HCT116 (cell line): ENCODE data around the gene ICA1. TPM values are rescaled to one million over a fixed set of nuclear protein-coding genes. Genes with fewer than 3 reads are reported as not detected.

Experiments
- ATAC-seq: fragments of 200-7000 bp; cut with Tn5 transposase; 2 replicates; pipeline ENCODE4 v1.9.1; 2020; ENCODE audit warnings: mild to moderate bottlenecking, moderate library complexity
- BruUV-seq: library from RNA; stranded (reverse); fragments of 400-500 nt; replicated peaks from 2 replicates; lab custom pipeline; 2021; lab: Mats Ljungman, UMichigan
- CTCF ChIA-PET: fragments of 300-600 bp; sonication (Branson Sonifier 250); formaldehyde crosslinking; loops from one replicate; lab custom pipeline; 2021; ENCODE audit warnings: antibody characterized with exemption; lab: Charles Lee
- POLR2A ChIA-PET: fragments of 300-600, 350-600 bp; sonication (Branson Sonifier 250); formaldehyde crosslinking; loops from one replicate; lab custom pipeline; 2021; ENCODE audit warnings: antibody characterized with exemption; lab: Charles Lee
- RAD21 ChIA-PET, 2 experiments: fragments of 300-600 bp; sonication (Branson Sonifier 250); formaldehyde crosslinking; loops; one replicate each; lab custom pipeline; 2023; ENCODE audit warnings: low total read pairs in 2 of 2; ENCODE audit not compliant: uncharacterized antibody in 2 of 2, unreplicated experiment in 2 of 2, low non-redundant PET in 1 of 2; lab: Charles Lee
- DNase-seq: peaks from one replicate; pipeline ENCODE4 v3.0.0-alpha.2; 2010; ENCODE audit warnings: low read depth, low spot score
- H2AFZ ChIP-seq: fragments of 200-600 bp; shearing (Covaris generic), sonication (generic); 2 replicates; pipeline ENCODE4 v1.6.1; 2017; ENCODE audit warnings: low read depth, mixed run types, mixed read lengths, antibody characterized with exemption, low read length; ENCODE audit not compliant: poor library complexity, severe bottlenecking
- H3K27ac ChIP-seq: 2 replicates; pipeline ENCODE4 v1.5.1; 2012; ENCODE audit warnings: low read depth, low read length
- H3K27me3 ChIP-seq: fragments of 200-600 bp; sonication (generic); 2 replicates; pipeline ENCODE4 v1.6.1; 2016; ENCODE audit warnings: mixed run types, low read length, mixed read lengths; ENCODE audit not compliant: insufficient read depth
- H3K36me3 ChIP-seq, 2 experiments: fragments of 200-500 bp in 1 of 2; fragments of 200-600 bp in 1 of 2; sonication (Bioruptor generic) in 1 of 2; sonication (generic) in 1 of 2; 2 replicates each; pipeline versions ENCODE4 v1.5.1 to v1.6.1; 2014 to 2016; ENCODE audit warnings: low read length in 2 of 2, inconsistent platforms in 1 of 2, mixed read lengths in 1 of 2, mixed run types in 1 of 2; ENCODE audit not compliant: insufficient read depth in 2 of 2, control insufficient read depth in 1 of 2
- H3K4me1 ChIP-seq, 2 experiments: fragments of 200-600 bp in 1 of 2; sonication (generic) in 1 of 2; 2 replicates each; pipeline versions ENCODE4 v1.5.1 to v1.6.1; 2012 to 2017; ENCODE audit warnings: low read length in 2 of 2, inconsistent platforms in 1 of 2, mild to moderate bottlenecking in 1 of 2, mixed read lengths in 1 of 2, mixed run types in 1 of 2, moderate library complexity in 1 of 2; ENCODE audit not compliant: insufficient read depth in 2 of 2, control insufficient read depth in 1 of 2
- H3K4me2 ChIP-seq: fragments of 200-600 bp; sonication (generic); 2 replicates; pipeline ENCODE4 v1.6.1; 2017; ENCODE audit warnings: mixed run types, low read length, mixed read lengths
- H3K4me3 ChIP-seq, 2 experiments: fragments of 200-600 bp in 1 of 2; sonication (generic) in 1 of 2; replicated peaks in 1 of 2; 2 replicates each; pipeline ENCODE4 v1.5.1; 2011 to 2016; ENCODE audit warnings: low read length in 2 of 2, control low read depth in 1 of 2, low read depth in 1 of 2, mild to moderate bottlenecking in 1 of 2, mixed read lengths in 1 of 2, mixed run types in 1 of 2
- H3K79me2 ChIP-seq: fragments of 200-600 bp; sonication (generic); 2 replicates; pipeline ENCODE4 v1.6.1; 2017; ENCODE audit warnings: mild to moderate bottlenecking, mixed run types, low read length, moderate library complexity, mixed read lengths; ENCODE audit not compliant: insufficient read depth
- H3K9ac ChIP-seq: fragments of 200-600 bp; sonication (generic); 2 replicates; pipeline ENCODE4 v1.6.1; 2016; ENCODE audit warnings: low read length, mixed read lengths
- H3K9me2 ChIP-seq: fragments of 200-600 bp; sonication (generic), shearing (Covaris generic); 2 replicates; pipeline ENCODE4 v1.6.1; 2017; ENCODE audit warnings: mixed run types, mild to moderate bottlenecking, moderate library complexity; ENCODE audit not compliant: insufficient read depth
- H3K9me3 ChIP-seq, 2 experiments: fragments of 200-500 bp in 1 of 2; fragments of 200-600 bp in 1 of 2; sonication (Bioruptor generic) in 1 of 2; sonication (generic) in 1 of 2; 2 replicates each; pipeline ENCODE4 v1.6.1; 2014 to 2017; ENCODE audit warnings: low read length in 2 of 2, mixed read lengths in 2 of 2, inconsistent platforms in 1 of 2, low read depth in 1 of 2, mild to moderate bottlenecking in 1 of 2, mixed run types in 1 of 2, moderate library complexity in 1 of 2; ENCODE audit not compliant: control insufficient read depth in 1 of 2, insufficient read depth in 1 of 2
- H4K20me1 ChIP-seq: fragments of 200-600 bp; sonication (generic), shearing (Covaris generic); 2 replicates; pipeline ENCODE4 v1.6.1; 2017; ENCODE audit warnings: mixed run types, mild to moderate bottlenecking, moderate library complexity; ENCODE audit not compliant: insufficient read depth
- ATF3 ChIP-seq: IDR thresholded peaks from 2 replicates; pipeline ENCODE4 v1.6.1; 2012
- CBX3 ChIP-seq: IDR thresholded peaks from 2 replicates; pipeline ENCODE4 v1.6.1; 2012; ENCODE audit warnings: low read depth
- CEBPB ChIP-seq: IDR thresholded peaks from 2 replicates; pipeline ENCODE4 v1.6.1; 2012; ENCODE audit warnings: low read depth
- EGR1 ChIP-seq: IDR thresholded peaks from 2 replicates; pipeline ENCODE4 v1.6.1; 2012; ENCODE audit warnings: low read depth
- EZH2phosphoT487 ChIP-seq: fragments of 200-600 bp; IDR thresholded peaks from 2 replicates; pipeline ENCODE4 v1.6.1; 2018; ENCODE audit warnings: antibody characterized with exemption, borderline replicate concordance
- FOSL1 ChIP-seq: IDR thresholded peaks from 2 replicates; pipeline ENCODE4 v1.6.1; 2012; ENCODE audit warnings: low read depth
- MAX ChIP-seq: IDR thresholded peaks from 2 replicates; pipeline ENCODE4 v1.6.1; 2012
- POLR2A ChIP-seq: IDR thresholded peaks from 2 replicates; pipeline ENCODE4 v1.7.0; 2011; ENCODE audit warnings: borderline replicate concordance; ENCODE audit not compliant: insufficient read depth, insufficient read length; ENCODE audit errors: extremely low read depth
- POLR2AphosphoS5 ChIP-seq: IDR thresholded peaks from 2 replicates; pipeline ENCODE4 v1.6.1; 2011; ENCODE audit warnings: mild to moderate bottlenecking, low read depth, low read length, moderate library complexity
- RAD21 ChIP-seq: IDR thresholded peaks from 2 replicates; pipeline ENCODE4 v1.6.1; 2012; ENCODE audit warnings: low read depth, mild to moderate bottlenecking
- REST ChIP-seq: IDR thresholded peaks from 2 replicates; pipeline ENCODE4 v1.6.1; 2012; ENCODE audit warnings: low read depth
- SIN3A ChIP-seq: IDR thresholded peaks from 2 replicates; pipeline ENCODE4 v1.6.1; 2012; ENCODE audit warnings: low read depth
- SRF ChIP-seq: IDR thresholded peaks from 2 replicates; pipeline ENCODE4 v1.6.1; 2012; ENCODE audit warnings: low read depth
- YY1 ChIP-seq: IDR thresholded peaks from 2 replicates; pipeline ENCODE4 v1.6.1; 2011; ENCODE audit warnings: low read length, low read depth, moderate library complexity, mild to moderate bottlenecking; ENCODE audit not compliant: insufficient replicate concordance; ENCODE audit errors: extremely low read depth
- ZNF274 ChIP-seq: fragments of 200-500 bp; sonication (Bioruptor generic); IDR thresholded peaks from 2 replicates; pipeline ENCODE4 v1.6.1; 2014; ENCODE audit warnings: mild to moderate bottlenecking, low read depth, low read length, inconsistent platforms
- intact Hi-C: fragments of 100-400 bp; cut with micrococcal nuclease; formaldehyde crosslinking; loops from 2 replicates; pipeline ENCODE4 v1.10.0; 2022
- total RNA-seq: library from RNA; stranded (reverse); gene quantifications from one replicate; pipeline ENCODE4 v1.2.1, GENCODE V29; 2021; ENCODE audit not compliant: unreplicated experiment
- TF ChIP-seq, protein P1 (sequence below): IDR thresholded peaks from 2 replicates; pipeline ENCODE4 v1.6.1; 2011; ENCODE audit warnings: mild to moderate bottlenecking, low read length, moderate library complexity; ENCODE audit not compliant: insufficient replicate concordance; ENCODE audit errors: extremely low read depth

The ICA1 gene
- total RNA-seq, 1 experiment from 2014 or later = 16.4 TPM

GRCh38 chr7:8144856-8145255 is 117.1 kb downstream of the ICA1 start:
- Histone ChIP-seq H3K36me3 (no peaks in the 10 kb centered on the region), H3K4me1 (no peaks in the 10 kb centered on the region), H3K79me2 (no peaks in the 10 kb centered on the region), H3K4me2 (no peak overlapping the region), H3K4me3 (no peak overlapping the region), H3K27ac (no peak overlapping the region), H3K27me3 (no peaks in the 10 kb centered on the region), H3K9ac (no peak overlapping the region), H2AFZ (no peak overlapping the region), H3K9me2 (no peaks in the 10 kb centered on the region), H4K20me1 (no peaks in the 10 kb centered on the region), H3K9me3 (no peaks in the 10 kb centered on the region)
- ChIA-PET CTCF (no interaction called here), POLR2A (no interaction called here), RAD21 (no interaction called here)
- BruUV-seq = no TSS peak
- ATAC-seq = no peak
- TF ChIP-seq CEBPB (no peak), CBX3 (no peak), RAD21 (no peak), EZH2phosphoT487 (no peak), EGR1 (no peak), ZNF274 (no peak), SIN3A (no peak), SRF (no peak), FOSL1 (no peak), MAX (no peak), POLR2AphosphoS5 (no peak), ATF3 (no peak), YY1 (no peak), POLR2A (no peak), REST (no peak)
- TF ChIP-seq, protein P1, sequence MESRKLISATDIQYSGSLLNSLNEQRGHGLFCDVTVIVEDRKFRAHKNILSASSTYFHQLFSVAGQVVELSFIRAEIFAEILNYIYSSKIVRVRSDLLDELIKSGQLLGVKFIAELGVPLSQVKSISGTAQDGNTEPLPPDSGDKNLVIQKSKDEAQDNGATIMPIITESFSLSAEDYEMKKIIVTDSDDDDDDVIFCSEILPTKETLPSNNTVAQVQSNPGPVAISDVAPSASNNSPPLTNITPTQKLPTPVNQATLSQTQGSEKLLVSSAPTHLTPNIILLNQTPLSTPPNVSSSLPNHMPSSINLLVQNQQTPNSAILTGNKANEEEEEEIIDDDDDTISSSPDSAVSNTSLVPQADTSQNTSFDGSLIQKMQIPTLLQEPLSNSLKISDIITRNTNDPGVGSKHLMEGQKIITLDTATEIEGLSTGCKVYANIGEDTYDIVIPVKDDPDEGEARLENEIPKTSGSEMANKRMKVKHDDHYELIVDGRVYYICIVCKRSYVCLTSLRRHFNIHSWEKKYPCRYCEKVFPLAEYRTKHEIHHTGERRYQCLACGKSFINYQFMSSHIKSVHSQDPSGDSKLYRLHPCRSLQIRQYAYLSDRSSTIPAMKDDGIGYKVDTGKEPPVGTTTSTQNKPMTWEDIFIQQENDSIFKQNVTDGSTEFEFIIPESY = no peak
- intact Hi-C loops = no loop called here
- DNase-seq = no peak
